Measurements from ENCODE around the gene SPTSSB.

GRCh38 chr3:161314836-161315395 lies 56.4 kb downstream of the SPTSSB start:
- TF ChIP-seq REST (IDR thresholded peaks at IDR 0.05; ENCODE audit: insufficient read depth in 1 of 2, low read depth in 2 of 2, low read length in 1 of 2) = no peak
- TF ChIP-seq, protein P1, sequence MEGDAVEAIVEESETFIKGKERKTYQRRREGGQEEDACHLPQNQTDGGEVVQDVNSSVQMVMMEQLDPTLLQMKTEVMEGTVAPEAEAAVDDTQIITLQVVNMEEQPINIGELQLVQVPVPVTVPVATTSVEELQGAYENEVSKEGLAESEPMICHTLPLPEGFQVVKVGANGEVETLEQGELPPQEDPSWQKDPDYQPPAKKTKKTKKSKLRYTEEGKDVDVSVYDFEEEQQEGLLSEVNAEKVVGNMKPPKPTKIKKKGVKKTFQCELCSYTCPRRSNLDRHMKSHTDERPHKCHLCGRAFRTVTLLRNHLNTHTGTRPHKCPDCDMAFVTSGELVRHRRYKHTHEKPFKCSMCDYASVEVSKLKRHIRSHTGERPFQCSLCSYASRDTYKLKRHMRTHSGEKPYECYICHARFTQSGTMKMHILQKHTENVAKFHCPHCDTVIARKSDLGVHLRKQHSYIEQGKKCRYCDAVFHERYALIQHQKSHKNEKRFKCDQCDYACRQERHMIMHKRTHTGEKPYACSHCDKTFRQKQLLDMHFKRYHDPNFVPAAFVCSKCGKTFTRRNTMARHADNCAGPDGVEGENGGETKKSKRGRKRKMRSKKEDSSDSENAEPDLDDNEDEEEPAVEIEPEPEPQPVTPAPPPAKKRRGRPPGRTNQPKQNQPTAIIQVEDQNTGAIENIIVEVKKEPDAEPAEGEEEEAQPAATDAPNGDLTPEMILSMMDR (IDR thresholded peaks at IDR 0.05) = no peak
- TF ChIP-seq POLR2AphosphoS5 (IDR thresholded peaks at IDR 0.05; ENCODE audit: low read depth, low read length) = no peak
- no peak for TF ChIP-seq SIN3A (IDR thresholded peaks at IDR 0.05; ENCODE audit: borderline replicate concordance, insufficient read depth, low read depth, low read length)
- no peak for TF ChIP-seq TCF7L2 (IDR thresholded peaks at IDR 0.05; ENCODE audit: low read depth, low read length)

Data from Panc1 (cell line).